IMR-90 (cell line): ENCODE data around the gene LTB4R. TPM values are rescaled to one million over a fixed set of nuclear protein-coding genes. Genes with fewer than 3 reads are reported as not detected.

Experiments
- ATAC-seq: fragments of 200-7000 bp; cut with Tn5 transposase; 2 replicates; pipeline ENCODE4 v1.9.1; 2020; ENCODE audit warnings: low read depth, mild to moderate bottlenecking, moderate library complexity
- BruUV-seq: library from RNA; stranded (reverse); fragments of 400-500 nt; replicated peaks from 2 replicates; lab custom pipeline; 2021; lab: Mats Ljungman, UMichigan
- CTCF ChIA-PET: fragments of 300-600 bp; formaldehyde crosslinking; extraction: SDS; loops from one replicate; lab custom pipeline; 2021; ENCODE audit warnings: antibody characterized with exemption; lab: Yijun Ruan, JAX
- POLR2A ChIA-PET: fragments of 300-600 bp; sonication (Branson Sonifier 250); formaldehyde crosslinking; loops from one replicate; lab custom pipeline; 2022; ENCODE audit warnings: antibody characterized with exemption; ENCODE audit not compliant: unreplicated experiment; lab: Charles Lee
- DNase-seq: peaks from one replicate; pipeline ENCODE4 v3.0.0; 2013
- H2AFZ ChIP-seq: replicated peaks from 2 replicates; pipeline ENCODE3; 2013; ENCODE audit warnings: low read length, mild to moderate bottlenecking; ENCODE audit not compliant: poor library complexity
- H2AK5ac ChIP-seq: 2 replicates; pipeline ENCODE4 v1.6.1; 2013; ENCODE audit warnings: low read depth, low read length, inconsistent platforms
- H2AK9ac ChIP-seq: replicated peaks from 2 replicates; pipeline ENCODE3; 2013; ENCODE audit warnings: mild to moderate bottlenecking, low read depth, low read length, moderate library complexity; ENCODE audit not compliant: poor library complexity
- H2BK120ac ChIP-seq: 2 replicates; pipeline ENCODE4 v1.6.1; 2013; ENCODE audit warnings: low read depth, low read length, inconsistent platforms
- H2BK15ac ChIP-seq: 3 replicates; pipeline ENCODE4 v1.6.1; 2013; ENCODE audit warnings: low read depth, low read length, inconsistent platforms
- H2BK20ac ChIP-seq: 2 replicates; pipeline ENCODE4 v1.6.1; 2013; ENCODE audit warnings: low read depth, mild to moderate bottlenecking, inconsistent platforms, low read length, moderate library complexity
- H2BK5ac ChIP-seq: 2 replicates; pipeline ENCODE4 v1.6.1; 2013; ENCODE audit warnings: mild to moderate bottlenecking, low read depth, low read length, inconsistent platforms; ENCODE audit not compliant: poor library complexity, severe bottlenecking
- H3K14ac ChIP-seq: replicated peaks from 2 replicates; pipeline ENCODE4 v1.6.1; 2013; ENCODE audit warnings: low read depth, low read length, inconsistent platforms
- H3K18ac ChIP-seq: 2 replicates; pipeline ENCODE4 v1.6.1; 2013; ENCODE audit warnings: low read depth, low read length, control low read depth
- H3K23ac ChIP-seq: 2 replicates; pipeline ENCODE4 v1.6.1; 2013; ENCODE audit warnings: low read depth, low read length, inconsistent platforms
- H3K27ac ChIP-seq: 2 replicates; pipeline ENCODE4 v1.5.1; 2013; ENCODE audit warnings: mild to moderate bottlenecking, control low read depth, low read length; ENCODE audit not compliant: insufficient read depth
- H3K27me3 ChIP-seq: 2 replicates; pipeline ENCODE4 v1.6.1; 2013; ENCODE audit warnings: low read length; ENCODE audit not compliant: control insufficient read depth, insufficient read depth
- H3K36me3 ChIP-seq: 2 replicates; pipeline ENCODE4 v1.6.1; 2013; ENCODE audit warnings: low read length, mixed read lengths; ENCODE audit not compliant: control insufficient read depth, insufficient read depth
- H3K4ac ChIP-seq: 2 replicates; pipeline ENCODE4 v1.6.1; 2013; ENCODE audit warnings: low read depth, low read length, inconsistent platforms
- H3K4me1 ChIP-seq: 2 replicates; pipeline ENCODE4 v1.6.1; 2013; ENCODE audit warnings: low read length, mixed read lengths; ENCODE audit not compliant: control insufficient read depth, insufficient read depth
- H3K4me2 ChIP-seq: 2 replicates; pipeline ENCODE4 v1.6.1; 2013; ENCODE audit warnings: low read depth, mild to moderate bottlenecking, control low read depth, low read length, moderate library complexity
- H3K4me3 ChIP-seq: 2 replicates; pipeline ENCODE4 v1.5.1; 2013; ENCODE audit warnings: low read depth, mild to moderate bottlenecking, control low read depth, low read length, moderate library complexity; ENCODE audit not compliant: insufficient read depth
- H3K56ac ChIP-seq: 2 replicates; pipeline ENCODE4 v1.6.1; 2013; ENCODE audit warnings: low read length, inconsistent platforms; ENCODE audit not compliant: insufficient read depth; ENCODE audit errors: extremely low read depth
- H3K79me1 ChIP-seq, 2 experiments: 2 replicates each; pipeline ENCODE4 v1.6.1; 2013; ENCODE audit warnings: low read length in 2 of 2, inconsistent platforms in 1 of 2, low read depth in 1 of 2
- H3K9ac ChIP-seq: 2 replicates; pipeline ENCODE4 v1.6.1; 2013; ENCODE audit warnings: low read depth, low read length, control low read depth
- H3K9me1 ChIP-seq: 2 replicates; pipeline ENCODE4 v1.6.1; 2013; ENCODE audit warnings: low read length, inconsistent platforms; ENCODE audit not compliant: insufficient read depth
- H3K9me3 ChIP-seq: 2 replicates; pipeline ENCODE4 v1.6.1; 2013; ENCODE audit warnings: low read length; ENCODE audit not compliant: control insufficient read depth, insufficient read depth
- H4K20me1 ChIP-seq: 2 replicates; pipeline ENCODE4 v1.6.1; 2013; ENCODE audit warnings: low read length, inconsistent platforms; ENCODE audit not compliant: insufficient read depth
- H4K5ac ChIP-seq: 2 replicates; pipeline ENCODE4 v1.6.1; 2013; ENCODE audit warnings: mild to moderate bottlenecking, low read depth, low read length, control low read depth
- H4K8ac ChIP-seq, 2 experiments: 2 replicates each; pipeline ENCODE4 v1.6.1; 2013; ENCODE audit warnings: low read depth in 2 of 2, low read length in 2 of 2, control low read depth in 1 of 2, inconsistent platforms in 1 of 2
- H4K91ac ChIP-seq: 2 replicates; pipeline ENCODE4 v1.6.1; 2013; ENCODE audit warnings: low read depth, low read length, inconsistent platforms; ENCODE audit not compliant: insufficient read depth
- BHLHE40 ChIP-seq: fragments of 150-350 bp; IDR thresholded peaks from 2 replicates; pipeline ENCODE4 v1.6.1; 2016; ENCODE audit warnings: mild to moderate bottlenecking, low read depth, low read length
- FOS ChIP-seq: fragments of 150-350 bp; IDR thresholded peaks from 2 replicates; pipeline ENCODE4 v1.6.1; 2016; ENCODE audit warnings: low read depth, low read length
- MAFK ChIP-seq: IDR thresholded peaks from 2 replicates; pipeline ENCODE4 v1.6.1; 2012; ENCODE audit warnings: low read depth, low read length, improper control_type of control experiment
- MAZ ChIP-seq: IDR thresholded peaks from 2 replicates; pipeline ENCODE4 v1.6.1; 2012; ENCODE audit warnings: low read depth, mild to moderate bottlenecking, low read length, improper control_type of control experiment, moderate library complexity, borderline replicate concordance
- MXI1 ChIP-seq: IDR thresholded peaks from 2 replicates; pipeline ENCODE4 v1.6.1; 2012; ENCODE audit warnings: low read depth, mild to moderate bottlenecking, low read length, moderate library complexity, borderline replicate concordance
- POLR2A ChIP-seq: IDR thresholded peaks from 2 replicates; pipeline ENCODE4 v1.6.1; 2012; ENCODE audit warnings: mild to moderate bottlenecking, low read depth, low read length
- RCOR1 ChIP-seq: IDR thresholded peaks from 2 replicates; pipeline ENCODE4 v1.6.1; 2012; ENCODE audit warnings: mild to moderate bottlenecking, low read length, improper control_type of control experiment; ENCODE audit not compliant: insufficient replicate concordance
- WGBS, 2 experiments: methylation state at CpG; one replicate each; pipeline versions ENCODE4 v1.1.5 to v1.1.7; 2013; ENCODE audit warnings: missing lambda C conversion rate in 2 of 2; ENCODE audit not compliant: insufficient read length in 1 of 2; ENCODE audit errors: extremely low coverage in 2 of 2; 5-methylcytosine and 5-hydroxymethylcytosine counted together
- dilution Hi-C: fragments of 300-500 bp; cut with HindIII; formaldehyde crosslinking; loops from one replicate; pipeline ENCODE4 v1.14.3; 2018; ENCODE audit warnings: low sequenced_read_pairs; ENCODE audit not compliant: unreplicated experiment
- in situ Hi-C: fragments of 300-500 bp; cut with MboI; formaldehyde crosslinking; loops from 3 replicates; pipeline ENCODE4 v1.14.3; 2019; ENCODE audit warnings: low sequenced_read_pairs, inconsistent platforms, mixed read lengths
- intact Hi-C: fragments of 100-400 bp; cut with micrococcal nuclease; formaldehyde crosslinking; loops from 2 replicates; pipeline ENCODE4 v1.10.0; 2022
- polyA plus RNA-seq, 3 experiments: library from polyadenylated mRNA; depleted of rRNA; stranded (reverse); fragments of >200 nt; gene quantifications; 2 replicates each; pipeline ENCODE4 v1.2.3, GENCODE V29; 2012; ENCODE audit warnings: low replicate concordance in 1 of 3
- total RNA-seq: library from RNA; depleted of rRNA; stranded (reverse); fragments of >200 nt; gene quantifications from 2 replicates; pipeline ENCODE4 v1.2.3, GENCODE V29; 2012
- TF ChIP-seq, protein P1 (sequence below): fragments of 150-350 bp; IDR thresholded peaks from 2 replicates; pipeline ENCODE4 v1.6.1; 2017; ENCODE audit warnings: mild to moderate bottlenecking, antibody characterized with exemption, low read length, low read depth

The LTB4R gene
- total and polyA plus RNA-seq, 2 of the 4 experiments (the other 2 are of a cell fraction) = 0.18 to 2.3 TPM

DNA sequence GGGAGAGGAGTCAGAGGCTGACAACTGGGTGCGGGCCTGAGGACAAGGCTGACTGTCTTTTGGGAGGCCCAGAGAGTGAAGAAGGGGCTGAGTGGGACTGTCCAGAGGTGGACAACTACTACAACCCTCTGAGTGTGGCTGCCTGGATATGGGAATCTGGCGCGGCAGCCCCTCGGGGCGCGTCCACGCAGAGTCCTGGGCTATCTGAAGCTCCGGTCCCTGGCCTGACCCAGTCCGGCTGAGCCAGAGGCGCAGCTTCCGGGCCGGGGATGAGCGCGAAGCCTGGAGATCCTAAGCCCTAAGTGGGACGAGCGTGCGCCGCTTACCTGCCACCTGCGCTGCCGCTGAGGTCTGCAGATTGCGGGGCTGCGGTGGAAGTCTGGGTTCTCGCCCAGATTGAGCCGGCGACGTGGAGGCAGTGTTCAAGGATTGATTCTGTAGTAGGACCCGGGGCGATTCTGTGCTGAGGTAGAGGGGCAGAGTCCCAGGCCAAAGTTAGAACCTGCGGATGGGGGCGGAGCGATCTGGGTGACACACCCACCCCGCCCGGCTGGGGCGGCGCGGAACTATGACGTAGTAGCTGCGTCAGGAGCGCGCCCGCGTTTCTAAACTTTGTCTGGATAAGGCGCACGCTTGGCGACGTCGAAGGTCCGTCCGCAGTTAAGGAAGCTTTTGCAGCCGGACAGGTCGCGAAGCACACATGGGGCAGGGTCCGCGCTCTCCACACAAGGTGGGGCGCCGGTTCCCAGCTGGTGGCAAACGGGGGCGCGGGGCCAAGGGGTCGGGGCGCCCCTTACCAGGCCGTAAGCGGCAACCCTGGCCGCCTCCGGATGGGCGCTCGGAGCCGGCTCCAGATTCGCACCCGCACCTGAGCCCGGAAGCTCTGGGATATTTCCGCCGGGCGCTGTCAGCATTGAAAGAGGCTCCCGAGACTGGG lies 11.8 kb upstream of the LTB4R start, which contains the start of the genes DHRS1 and NOP9:
Gene DHRS1, minus strand, starts transcription at position 526 of the 937 bp plus-strand sequence. CDS start 674 bp downstream, outside the sequence.
Gene NOP9, plus strand, starts transcription at position 596 of the 937 bp plus-strand sequence. Its CDS starts 105 bp downstream, at position 701.
- DNase-seq (peak; percentile 85), ATAC-seq (peak; percentile 83)
- Histone ChIP-seq H2BK5ac (peak within 1 kb of the TSS; percentile 14), H4K91ac (peak within 1 kb of the TSS; percentile 72; the same call in 1 of the 2 replicates), H3K18ac (no peak within 1 kb of the TSS), H3K4me3 (peak within 1 kb of the TSS; percentile 63), H4K8ac (peak within 1 kb of the TSS; percentile 73 to 94), H3K4me1 (peaks cover 9% of the 10 kb centered on the region), H3K56ac (peak within 1 kb of the TSS; percentile 63), H3K9me1 (no peaks in the 10 kb centered on the region), H2BK20ac (no peak within 1 kb of the TSS), H3K4ac (peak within 1 kb of the TSS; percentile 89), H3K14ac (peak within 1 kb of the TSS; percentile 77), H2AFZ (peak within 1 kb of the TSS; percentile 98), H4K20me1 (no peaks in the 10 kb centered on the region), H3K9ac (peak within 1 kb of the TSS; percentile 86), H3K9me3 (no peaks in the 10 kb centered on the region), H3K79me1 (peaks cover 24 to 56% of the 10 kb centered on the region in 2 experiments), H3K27me3 (no peaks in the 10 kb centered on the region), H3K27ac (peak within 1 kb of the TSS; percentile 41), H2BK15ac (no peak within 1 kb of the TSS), H2AK9ac (peak within 1 kb of the TSS; percentile 97), H2BK120ac (no peak within 1 kb of the TSS), H4K5ac (peak within 1 kb of the TSS; percentile 13), H3K36me3 (peaks cover 30% of the 10 kb centered on the region), H3K23ac (peak within 1 kb of the TSS; percentile 89), H3K4me2 (peak within 1 kb of the TSS; percentile 94), H2AK5ac (peak within 1 kb of the TSS; percentile 52; the same call in 1 of the 2 replicates)
- TF ChIP-seq POLR2A = peak; percentile 52; the same call in 1 of the 2 replicates
- peak; percentile 98 for TF ChIP-seq MXI1
- TF ChIP-seq MAFK = peak; percentile 16; the same call in 1 of the 2 replicates
- TF ChIP-seq FOS = peak; percentile 34; the same call in 1 of the 2 replicates
- peak; percentile 97 for TF ChIP-seq MAZ
- TF ChIP-seq, protein P1, sequence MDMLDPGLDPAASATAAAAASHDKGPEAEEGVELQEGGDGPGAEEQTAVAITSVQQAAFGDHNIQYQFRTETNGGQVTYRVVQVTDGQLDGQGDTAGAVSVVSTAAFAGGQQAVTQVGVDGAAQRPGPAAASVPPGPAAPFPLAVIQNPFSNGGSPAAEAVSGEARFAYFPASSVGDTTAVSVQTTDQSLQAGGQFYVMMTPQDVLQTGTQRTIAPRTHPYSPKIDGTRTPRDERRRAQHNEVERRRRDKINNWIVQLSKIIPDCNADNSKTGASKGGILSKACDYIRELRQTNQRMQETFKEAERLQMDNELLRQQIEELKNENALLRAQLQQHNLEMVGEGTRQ = no peak
- no peak for TF ChIP-seq RCOR1
- 0 out of 2 replicates have a peak, but pooled peaks have one; percentile 21 for TF ChIP-seq BHLHE40
- ChIA-PET CTCF (interaction anchor here (0.9 to 3.0 kb wide), 3 partner anchors 9 to 56 kb away, joined by 6 to 20 read pairs (median 7); partner anchors contain the start of genes CIDEB and LTB4R2), POLR2A (interaction anchor here (0.6 kb wide), 1 partner anchor 23 kb away, joined by 18 read pairs; no protein-coding TSS in a partner anchor)
- intact Hi-C loops (loop anchor here (1.0 to 10.0 kb wide), 3 partner anchors 57 to 315 kb away; partner anchors contain the start of genes CHMP4A, DHRS4L2 and TINF2), dilution Hi-C loops (no loop called here), in situ Hi-C loops (loop anchor here (5.0 kb wide), 1 partner anchor 57 kb away; the partner anchor contains the start of gene TINF2)
- BruUV-seq = no TSS peak
- 1% methylated on average over 47 of the region's 75 CpGs; no CpG with 5 or more reads in 1 of the 2 experiments for WGBS, 2 experiments
